A549 (cell line): ENCODE results near the gene HOXC6. TPM values are rescaled to one million over a fixed set of nuclear protein-coding genes. Genes with fewer than 3 reads are reported as not detected.

Experiments used
- ATAC-seq, 2 experiments: fragments of 200-7000 bp in 1 of 2; fragments of >200 bp in 1 of 2; cut with Nextera tagmentation in 1 of 2; cut with Tn5 transposase in 1 of 2; 3 replicates each; pipeline versions ENCODE4 v1.8.0 to v1.9.1; 2018 to 2020; ENCODE audit warnings: mild to moderate bottlenecking in 1 of 2, moderate library complexity in 1 of 2
- CTCF ChIA-PET: fragments of 300-600 bp; sonication (Branson Sonifier 250); formaldehyde crosslinking; extraction: SDS; loops from one replicate; lab custom pipeline; 2021; ENCODE audit warnings: antibody characterized with exemption, inconsistent platforms; lab: Yijun Ruan, JAX
- POLR2A ChIA-PET: fragments of 350-600 bp; formaldehyde crosslinking; extraction: SDS; loops from one replicate; lab custom pipeline; 2021; ENCODE audit warnings: antibody characterized with exemption, inconsistent platforms; lab: Yijun Ruan, JAX
- DNase-seq, 2 experiments: peaks; one replicate each; pipeline versions ENCODE4 v3.0.0 to v3.0.0-alpha.2; 2011 to 2016; ENCODE audit warnings: low read depth in 1 of 2, low spot score in 1 of 2
- FAIRE-seq: peaks from 2 replicates; lab custom pipeline; 2011; peaks lifted over from hg19 to GRCh38; lab: Jason Lieb, UNC
- H3K27ac ChIP-seq, 2 experiments: fragments of >200 bp; sonication (Bioruptor Twin); formaldehyde crosslinking; 3 replicates each; pipeline ENCODE4 v1.5.1; 2016 to 2017
- H3K4me1 ChIP-seq: fragments of >200 bp; sonication (Bioruptor Twin); formaldehyde crosslinking; 3 replicates; pipeline ENCODE4 v1.6.1; 2016
- H3K4me2 ChIP-seq: fragments of >200 bp; sonication (Bioruptor Twin); formaldehyde crosslinking; 3 replicates; pipeline ENCODE4 v1.6.1; 2016
- H3K4me3 ChIP-seq: fragments of >200 bp; sonication (Bioruptor Twin); formaldehyde crosslinking; 3 replicates; pipeline ENCODE4 v1.5.1; 2016
- H3K9me3 ChIP-seq: fragments of >200 bp; sonication (Bioruptor Twin); formaldehyde crosslinking; 3 replicates; pipeline ENCODE4 v1.6.1; 2016
- CBX8 ChIP-seq: fragments of 200-600 bp; sonication (generic); IDR thresholded peaks from 2 replicates; pipeline ENCODE4 v1.6.1; 2016
- CHD4 ChIP-seq: fragments of 200-600 bp; sonication (generic); IDR thresholded peaks from 2 replicates; pipeline ENCODE4 v1.6.1; 2016; ENCODE audit warnings: antibody characterized with exemption, mild to moderate bottlenecking, borderline replicate concordance
- EHF ChIP-seq: fragments of 250-450 bp; sonication (Bioruptor Pico); IDR thresholded peaks from 2 replicates; pipeline ENCODE4 v1.5.0; 2020; ENCODE audit warnings: mild to moderate bottlenecking
- EHMT2 ChIP-seq: fragments of 200-600 bp; sonication (generic); IDR thresholded peaks from 2 replicates; pipeline ENCODE4 v1.6.1; 2016; ENCODE audit warnings: antibody characterized with exemption, low read depth, mild to moderate bottlenecking, moderate library complexity
- EP300 ChIP-seq, 2 experiments: fragments of >200 bp; sonication (Bioruptor Twin); formaldehyde crosslinking; IDR thresholded peaks; 2 replicates in 1 of 2; 3 replicates in 1 of 2; pipeline ENCODE4 v1.6.1; 2016 to 2017
- ESRRA ChIP-seq: fragments of 150-350 bp; IDR thresholded peaks from 2 replicates; pipeline ENCODE4 v1.6.1; 2014; ENCODE audit warnings: mild to moderate bottlenecking, low read length, borderline replicate concordance
- FOSL2 ChIP-seq, 2 experiments: fragments of 450-650 bp in 1 of 2; fragments of >200 bp in 1 of 2; sonication (Bioruptor Twin) in 1 of 2; formaldehyde crosslinking; IDR thresholded peaks; 2 replicates each; pipeline versions ENCODE4 v1.5.0 to v1.6.1; 2016 to 2020; ENCODE audit warnings: mild to moderate bottlenecking in 1 of 2, moderate library complexity in 1 of 2
- GATA3 ChIP-seq: IDR thresholded peaks from 2 replicates; pipeline ENCODE4 v1.6.1; 2012; ENCODE audit warnings: borderline replicate concordance
- HOXA7 ChIP-seq: fragments of 250-450 bp; sonication (Bioruptor Pico); IDR thresholded peaks from 2 replicates; pipeline ENCODE4 v1.5.0; 2020; ENCODE audit warnings: mild to moderate bottlenecking, moderate library complexity
- KDM5A ChIP-seq: fragments of 200-600 bp; sonication (generic); IDR thresholded peaks from 2 replicates; pipeline ENCODE4 v1.6.1; 2016; ENCODE audit warnings: antibody characterized with exemption, mild to moderate bottlenecking
- MAX ChIP-seq: IDR thresholded peaks from 2 replicates; pipeline ENCODE4 v1.6.1; 2012
- MAZ ChIP-seq: fragments of 150-350 bp; IDR thresholded peaks from 2 replicates; pipeline ENCODE4 v1.6.1; 2014; ENCODE audit warnings: antibody characterized with exemption, low read depth, low read length, borderline replicate concordance
- NPAS2 ChIP-seq: fragments of 250-450 bp; sonication (Bioruptor Pico); IDR thresholded peaks from 2 replicates; pipeline ENCODE4 v1.8.0; 2022; ENCODE audit warnings: mild to moderate bottlenecking, moderate library complexity, borderline replicate concordance
- NR3C1 ChIP-seq: fragments of >200 bp; sonication (Bioruptor Twin); formaldehyde crosslinking; IDR thresholded peaks from 3 replicates; pipeline ENCODE4 v1.6.1; 2017
- PHF8 ChIP-seq: fragments of 200-600 bp; sonication (generic); IDR thresholded peaks from 2 replicates; pipeline ENCODE4 v1.6.1; 2016; ENCODE audit warnings: low read depth, mild to moderate bottlenecking, antibody characterized with exemption, moderate library complexity, borderline replicate concordance
- RAD21 ChIP-seq, 2 experiments: fragments of >200 bp in 1 of 2; sonication (Bioruptor Twin) in 1 of 2; formaldehyde crosslinking in 1 of 2; IDR thresholded peaks in 1 of 2; conservative IDR thresholded peaks in 1 of 2; 2 replicates in 1 of 2; 3 replicates in 1 of 2; pipeline ENCODE4 v1.6.1; 2012 to 2018; ENCODE audit warnings: inconsistent platforms in 1 of 2
- RARB ChIP-seq: fragments of 250-450 bp; sonication (Bioruptor Pico); IDR thresholded peaks from 2 replicates; pipeline ENCODE4 v1.8.0; 2021; ENCODE audit warnings: mild to moderate bottlenecking, moderate library complexity
- REST ChIP-seq: fragments of 200-600 bp; sonication (generic); IDR thresholded peaks from 2 replicates; pipeline ENCODE4 v1.6.1; 2016; ENCODE audit warnings: antibody characterized with exemption, mild to moderate bottlenecking, moderate library complexity
- RFX5 ChIP-seq: fragments of 450-650 bp; IDR thresholded peaks from 2 replicates; pipeline ENCODE4 v1.7.1; 2014; ENCODE audit warnings: antibody characterized with exemption, mild to moderate bottlenecking, moderate library complexity
- RNF2 ChIP-seq: fragments of 200-600 bp; sonication (generic); IDR thresholded peaks from 2 replicates; pipeline ENCODE4 v1.6.1; 2016; ENCODE audit warnings: low read depth, mild to moderate bottlenecking, antibody characterized with exemption, moderate library complexity, borderline replicate concordance
- TFCP2L1 ChIP-seq: fragments of 250-450 bp; sonication (Bioruptor Pico); IDR thresholded peaks from 2 replicates; pipeline ENCODE4 v1.5.0; 2021; ENCODE audit warnings: mild to moderate bottlenecking
- TP53 ChIP-seq: fragments of 250-450 bp; sonication (Bioruptor Pico); IDR thresholded peaks from 2 replicates; pipeline ENCODE4 v1.5.0; 2021; ENCODE audit warnings: mild to moderate bottlenecking, moderate library complexity
- ZC3H11A ChIP-seq: fragments of 450-650 bp; IDR thresholded peaks from 2 replicates; pipeline ENCODE4 v1.6.1; 2014; ENCODE audit warnings: antibody characterized with exemption, mild to moderate bottlenecking
- WGBS: methylation state at CpG from one replicate; pipeline ENCODE4 v1.1.6; 2017; ENCODE audit errors: missing lambda C conversion rate; 5-methylcytosine and 5-hydroxymethylcytosine counted together
- polyA plus RNA-seq, 4 experiments: library from polyadenylated mRNA; depleted of rRNA in 3 of 4; stranded (reverse); fragments of >200 nt; fragmentation: RNase III in 1 of 4; extraction: RNeasy Plus Mini Kit Qiagen cat#74134 plus additional on column Dnase treatment in 1 of 4; gene quantifications; 2 replicates in 3 of 4; 3 replicates in 1 of 4; pipeline ENCODE4 v1.2.3, GENCODE V29; 2011 to 2017
- TF ChIP-seq, protein P1 (sequence below): IDR thresholded peaks from 2 replicates; pipeline ENCODE4 v1.6.1; 2012; ENCODE audit warnings: low read depth, borderline replicate concordance
- TF ChIP-seq, protein P2 (sequence below): fragments of >200 bp; sonication (Bioruptor Twin); formaldehyde crosslinking; IDR thresholded peaks from 3 replicates; pipeline ENCODE4 v1.6.1; 2016
- TF ChIP-seq, protein P3 (sequence below): fragments of 450-650 bp; IDR thresholded peaks from 2 replicates; pipeline ENCODE4 v1.6.1; 2014; ENCODE audit warnings: antibody characterized with exemption

HOXC6 gene
- polyA plus RNA-seq, 2 of the 4 experiments (the other 2 are of a cell fraction): 5.2 to 6.0 TPM

DNA sequence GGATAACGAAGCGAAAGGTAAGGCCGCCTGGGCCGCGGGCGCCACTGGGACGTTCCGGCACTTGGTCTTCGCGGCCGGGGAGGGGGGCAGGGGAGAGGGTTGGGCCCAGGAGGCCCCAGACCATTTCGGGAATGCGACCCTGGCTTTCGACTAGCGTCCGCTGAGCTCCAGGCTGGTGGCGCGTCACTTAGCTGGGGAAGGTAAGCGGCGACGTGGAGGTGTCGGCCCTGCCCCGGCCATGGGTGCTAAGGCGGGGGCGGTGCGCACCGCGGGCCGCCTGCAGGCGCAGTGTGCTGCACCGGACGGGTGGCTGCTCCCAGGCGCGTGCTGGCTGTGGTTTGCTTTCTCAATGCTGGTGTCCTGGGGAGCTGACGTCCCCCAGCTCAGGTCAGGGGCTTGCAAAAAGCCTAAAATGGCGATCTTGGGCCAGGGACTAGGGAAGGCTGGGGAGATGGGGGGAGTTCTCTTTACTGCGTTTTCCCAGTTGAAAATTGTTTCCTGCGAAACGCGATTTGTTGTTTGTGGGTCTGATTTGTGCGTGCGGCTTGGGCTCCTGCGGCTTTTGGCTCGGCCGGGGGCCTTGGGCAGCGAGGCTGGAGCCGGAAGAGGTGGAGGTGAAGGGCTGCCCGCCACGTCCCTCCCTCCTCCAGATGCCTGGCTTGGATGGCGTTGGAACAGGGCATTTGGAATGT lies 42.1 kb upstream of the HOXC6 start:
- ATAC-seq: no peak
- TF ChIP-seq TFCP2L1 (no peak), EHMT2 (no peak), RAD21 (conservative IDR thresholded peaks at IDR 0.05 in 1 of 2, IDR thresholded peaks at IDR 0.05 in 1 of 2) (no peak), REST (no peak), CBX8 (no peak), KDM5A (no peak), NR3C1 (no peak), CHD4 (no peak), RNF2 (no peak), MAX (no peak), FOSL2 (IDR thresholded peaks at IDR 0.05) (no peak), FOSL2 (CRISPR knock-in tag; IDR thresholded peaks at IDR 0.05) (no peak), RARB (CRISPR knock-in tag) (no peak), RFX5 (no peak), ZC3H11A (no peak), GATA3 (no peak)
- TF ChIP-seq, protein P1, sequence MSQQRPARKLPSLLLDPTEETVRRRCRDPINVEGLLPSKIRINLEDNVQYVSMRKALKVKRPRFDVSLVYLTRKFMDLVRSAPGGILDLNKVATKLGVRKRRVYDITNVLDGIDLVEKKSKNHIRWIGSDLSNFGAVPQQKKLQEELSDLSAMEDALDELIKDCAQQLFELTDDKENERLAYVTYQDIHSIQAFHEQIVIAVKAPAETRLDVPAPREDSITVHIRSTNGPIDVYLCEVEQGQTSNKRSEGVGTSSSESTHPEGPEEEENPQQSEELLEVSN: no peak
- TF ChIP-seq, protein P2, sequence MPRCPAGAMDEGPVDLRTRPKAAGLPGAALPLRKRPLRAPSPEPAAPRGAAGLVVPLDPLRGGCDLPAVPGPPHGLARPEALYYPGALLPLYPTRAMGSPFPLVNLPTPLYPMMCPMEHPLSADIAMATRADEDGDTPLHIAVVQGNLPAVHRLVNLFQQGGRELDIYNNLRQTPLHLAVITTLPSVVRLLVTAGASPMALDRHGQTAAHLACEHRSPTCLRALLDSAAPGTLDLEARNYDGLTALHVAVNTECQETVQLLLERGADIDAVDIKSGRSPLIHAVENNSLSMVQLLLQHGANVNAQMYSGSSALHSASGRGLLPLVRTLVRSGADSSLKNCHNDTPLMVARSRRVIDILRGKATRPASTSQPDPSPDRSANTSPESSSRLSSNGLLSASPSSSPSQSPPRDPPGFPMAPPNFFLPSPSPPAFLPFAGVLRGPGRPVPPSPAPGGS: no peak
- Histone ChIP-seq H3K4me3 (no peak overlapping the region), H3K9me3 (no peaks in the 10 kb centered on the region), H3K4me1 (peaks cover 29% of the 10 kb centered on the region), H3K27ac (no peak overlapping the region), H3K4me2 (peak overlapping the region; percentile 98; the same call in 1 of the 3 replicates)
- no peak for FAIRE-seq
- DNase-seq: no peak
- ChIA-PET POLR2A (no interaction called here), CTCF (interaction anchor here (0.6 to 5.8 kb wide), 25 partner anchors 7 to 375 kb away, joined by 3 to 171 read pairs (median 10); partner anchors contain the start of genes HOXC5, HOXC8 and HOXC9)
- 92% methylated on average over 48 of the region's 50 CpGs for WGBS

DNA sequence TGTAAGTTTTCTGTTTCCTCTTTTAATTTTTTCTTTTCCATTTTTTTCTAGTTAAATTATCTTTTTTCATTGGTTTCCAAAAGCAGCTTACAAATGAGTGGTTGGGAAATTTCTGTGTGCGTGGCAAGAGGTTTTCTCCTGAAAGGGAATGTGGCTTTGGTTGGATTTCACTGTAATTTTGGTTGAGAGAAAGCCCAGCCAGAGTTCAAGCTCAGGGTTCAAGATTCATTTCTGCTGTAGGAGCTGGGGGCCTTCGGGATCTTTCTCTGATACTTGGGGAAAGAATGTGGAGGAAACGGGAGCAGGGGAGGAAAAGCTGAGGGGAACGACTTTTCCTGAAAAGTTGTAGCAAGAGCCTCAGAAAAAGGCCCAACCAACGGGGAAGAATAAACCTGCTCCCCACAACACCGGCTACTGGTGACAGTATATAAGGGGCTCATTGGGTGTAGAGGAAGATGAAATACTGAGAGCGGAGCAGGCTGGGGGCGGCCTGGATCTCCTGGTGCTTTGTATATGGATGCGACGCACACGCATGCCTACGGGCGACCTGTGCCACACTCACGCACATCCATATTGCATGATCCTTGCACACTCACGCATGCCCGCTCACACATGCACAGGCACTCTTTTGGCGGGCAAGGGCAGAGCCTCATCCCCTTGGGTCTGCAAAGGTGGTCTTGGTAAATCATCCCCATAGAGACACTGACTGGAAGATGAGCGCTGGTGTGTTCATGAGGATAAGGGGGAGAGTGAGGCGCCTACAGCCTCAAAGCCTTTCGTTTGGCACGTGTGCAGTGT lies 41.4 kb upstream of the HOXC6 start:
- Histone ChIP-seq H3K9me3 (no peaks in the 10 kb centered on the region), H3K4me2 (no peak overlapping the region), H3K4me3 (no peak overlapping the region), H3K27ac (no peak overlapping the region), H3K4me1 (peaks cover 29% of the 10 kb centered on the region)
- TF ChIP-seq RARB (CRISPR knock-in tag): no peak
- TF ChIP-seq ESRRA: no peak
- no peak for TF ChIP-seq NPAS2 (CRISPR knock-in tag)
- TF ChIP-seq GATA3: no peak
- TF ChIP-seq PHF8: no peak
- TF ChIP-seq MAZ: no peak
- no peak for TF ChIP-seq EP300 (IDR thresholded peaks at IDR 0.05)
- no peak for TF ChIP-seq HOXA7 (CRISPR knock-in tag)
- no peak for TF ChIP-seq TP53 (CRISPR knock-in tag)
- no peak for TF ChIP-seq EHF (CRISPR knock-in tag)
- TF ChIP-seq, protein P3, sequence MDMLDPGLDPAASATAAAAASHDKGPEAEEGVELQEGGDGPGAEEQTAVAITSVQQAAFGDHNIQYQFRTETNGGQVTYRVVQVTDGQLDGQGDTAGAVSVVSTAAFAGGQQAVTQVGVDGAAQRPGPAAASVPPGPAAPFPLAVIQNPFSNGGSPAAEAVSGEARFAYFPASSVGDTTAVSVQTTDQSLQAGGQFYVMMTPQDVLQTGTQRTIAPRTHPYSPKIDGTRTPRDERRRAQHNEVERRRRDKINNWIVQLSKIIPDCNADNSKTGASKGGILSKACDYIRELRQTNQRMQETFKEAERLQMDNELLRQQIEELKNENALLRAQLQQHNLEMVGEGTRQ: no peak
- no peak for FAIRE-seq
- DNase-seq: no peak
- WGBS: 91% methylated on average over 21 of the region's 21 CpGs
- ChIA-PET POLR2A (interaction anchor here (1.1 kb wide), 1 partner anchor 12 kb away, joined by 3 read pairs; no protein-coding TSS in a partner anchor), CTCF (interaction anchor here (0.6 to 5.8 kb wide), 21 partner anchors 15 to 310 kb away, joined by 3 to 171 read pairs (median 12); partner anchors contain the start of genes HOXC12, HOXC5, HOXC8 and HOXC9)
- ATAC-seq: no peak
